ENCODE data around the gene CPD. TPM values are rescaled to one million over a fixed set of nuclear protein-coding genes. Genes with fewer than 3 reads are reported as not detected.
"Not testable (repeated sequence)": the region's sequence is repeated elsewhere in the genome, so short reads cannot be mapped to it uniquely, and the experiment has no call there.

Gene CPD
- total and polyA plus RNA-seq, 2 donors (not counting 1 experiment from before 2014, with no cell fraction given) = 88.8 to 220 TPM

GRCh38 chr17:30414486-30414885, 35.8 kb downstream of the CPD start:
- no peaks in the 10 kb centered on the region for H3K79me2 ChIP-seq (ENCODE audit: control insufficient read depth, insufficient read depth, low read length)
- no peak overlapping the region for H3K4me3 ChIP-seq (replicated peaks in 1 of 4; ENCODE audit: control extremely low read depth in 1 of 4, insufficient read depth in 1 of 4, low read depth in 3 of 4, low read length in 4 of 4)
- H3K36me3 ChIP-seq (ENCODE audit: control insufficient read depth, insufficient read depth, low read length) = no peaks in the 10 kb centered on the region
- peak in 1 of 2 donors; percentile 44 for DNase-seq (ENCODE audit: low read depth in 2 of 2)
- H2AFZ ChIP-seq (ENCODE audit: low read length) = no peak overlapping the region
- no peak overlapping the region for H3K4me2 ChIP-seq (ENCODE audit: extremely low read depth, insufficient read depth, low read length)
- H3K9ac ChIP-seq (ENCODE audit: insufficient read depth, low read length) = no peak overlapping the region
- no peak for TF ChIP-seq EZH2 (IDR thresholded peaks at IDR 0.05; ENCODE audit: low read length, missing control alignments)
- no peak for TF ChIP-seq CTCF (conservative IDR thresholded peaks at IDR 0.05 in 1 of 2, IDR thresholded peaks at IDR 0.05 in 1 of 2; ENCODE audit: low read depth in 1 of 2, low read length in 2 of 2)
- no peaks in the 10 kb centered on the region for H3K9me3 ChIP-seq (ENCODE audit: control insufficient read depth, insufficient read depth, low read depth, low read length)
- H4K20me1 ChIP-seq (ENCODE audit: control insufficient read depth, extremely low read depth, insufficient read depth, low read length) = no peaks in the 10 kb centered on the region
- peaks cover 2% of the 10 kb centered on the region for H3K4me1 ChIP-seq (ENCODE audit: control insufficient read depth, extremely low read depth, insufficient read depth, low read length)
- no peak overlapping the region for H3K27ac ChIP-seq (ENCODE audit: insufficient read depth, low read length)
- H3K27me3 ChIP-seq (ENCODE audit: control insufficient read depth, insufficient read depth, low read length) = no peaks in the 10 kb centered on the region

GRCh38 chr17:30415491-30415890, 36.8 kb downstream of the CPD start:
- Histone ChIP-seq H3K4me3 (replicated peaks in 1 of 4; ENCODE audit: control extremely low read depth in 1 of 4, insufficient read depth in 1 of 4, low read depth in 3 of 4, low read length in 4 of 4) (no peak overlapping the region), H3K4me2 (ENCODE audit: extremely low read depth, insufficient read depth, low read length) (no peak overlapping the region), H3K36me3 (ENCODE audit: control insufficient read depth, insufficient read depth, low read length) (no peaks in the 10 kb centered on the region), H3K79me2 (ENCODE audit: control insufficient read depth, insufficient read depth, low read length) (no peaks in the 10 kb centered on the region), H3K27me3 (ENCODE audit: control insufficient read depth, insufficient read depth, low read length) (no peaks in the 10 kb centered on the region), H2AFZ (ENCODE audit: low read length) (no peak overlapping the region), H3K9ac (ENCODE audit: insufficient read depth, low read length) (no peak overlapping the region), H3K27ac (ENCODE audit: insufficient read depth, low read length) (no peak overlapping the region), H4K20me1 (ENCODE audit: control insufficient read depth, extremely low read depth, insufficient read depth, low read length) (no peaks in the 10 kb centered on the region), H3K9me3 (ENCODE audit: control insufficient read depth, insufficient read depth, low read depth, low read length) (no peaks in the 10 kb centered on the region), H3K4me1 (ENCODE audit: control insufficient read depth, extremely low read depth, insufficient read depth, low read length) (peaks cover 2% of the 10 kb centered on the region)
- TF ChIP-seq CTCF (conservative IDR thresholded peaks at IDR 0.05 in 1 of 2, IDR thresholded peaks at IDR 0.05 in 1 of 2; ENCODE audit: low read depth in 1 of 2, low read length in 2 of 2) (no peak), EZH2 (IDR thresholded peaks at IDR 0.05; ENCODE audit: low read length, missing control alignments) (no peak)
- peak in 1 of 2 donors; percentile 20 for DNase-seq (ENCODE audit: low read depth in 2 of 2)

- H3K4me1 ChIP-seq (ENCODE audit: control insufficient read depth, extremely low read depth, insufficient read depth, low read length); DNase-seq (ENCODE audit: low read depth in 2 of 2); H3K27ac ChIP-seq (ENCODE audit: insufficient read depth, low read length); H3K9ac ChIP-seq (ENCODE audit: insufficient read depth, low read length); H3K79me2 ChIP-seq (ENCODE audit: control insufficient read depth, insufficient read depth, low read length); H3K36me3 ChIP-seq (ENCODE audit: control insufficient read depth, insufficient read depth, low read length); H3K27me3 ChIP-seq (ENCODE audit: control insufficient read depth, insufficient read depth, low read length); H3K4me3 ChIP-seq (replicated peaks in 1 of 4; ENCODE audit: control extremely low read depth in 1 of 4, insufficient read depth in 1 of 4, low read depth in 3 of 4, low read length in 4 of 4); H4K20me1 ChIP-seq (ENCODE audit: control insufficient read depth, extremely low read depth, insufficient read depth, low read length); H3K9me3 ChIP-seq (ENCODE audit: control insufficient read depth, insufficient read depth, low read depth, low read length); H3K4me2 ChIP-seq (ENCODE audit: extremely low read depth, insufficient read depth, low read length); H2AFZ ChIP-seq (ENCODE audit: low read length): not testable (repeated sequence)
These were observed 39.3 kb downstream of the CPD start for GRCh38 chr17:30418070-30418469.
